ENCODE measurements around the gene HOXB2.

Gene HOXB2

DNA sequence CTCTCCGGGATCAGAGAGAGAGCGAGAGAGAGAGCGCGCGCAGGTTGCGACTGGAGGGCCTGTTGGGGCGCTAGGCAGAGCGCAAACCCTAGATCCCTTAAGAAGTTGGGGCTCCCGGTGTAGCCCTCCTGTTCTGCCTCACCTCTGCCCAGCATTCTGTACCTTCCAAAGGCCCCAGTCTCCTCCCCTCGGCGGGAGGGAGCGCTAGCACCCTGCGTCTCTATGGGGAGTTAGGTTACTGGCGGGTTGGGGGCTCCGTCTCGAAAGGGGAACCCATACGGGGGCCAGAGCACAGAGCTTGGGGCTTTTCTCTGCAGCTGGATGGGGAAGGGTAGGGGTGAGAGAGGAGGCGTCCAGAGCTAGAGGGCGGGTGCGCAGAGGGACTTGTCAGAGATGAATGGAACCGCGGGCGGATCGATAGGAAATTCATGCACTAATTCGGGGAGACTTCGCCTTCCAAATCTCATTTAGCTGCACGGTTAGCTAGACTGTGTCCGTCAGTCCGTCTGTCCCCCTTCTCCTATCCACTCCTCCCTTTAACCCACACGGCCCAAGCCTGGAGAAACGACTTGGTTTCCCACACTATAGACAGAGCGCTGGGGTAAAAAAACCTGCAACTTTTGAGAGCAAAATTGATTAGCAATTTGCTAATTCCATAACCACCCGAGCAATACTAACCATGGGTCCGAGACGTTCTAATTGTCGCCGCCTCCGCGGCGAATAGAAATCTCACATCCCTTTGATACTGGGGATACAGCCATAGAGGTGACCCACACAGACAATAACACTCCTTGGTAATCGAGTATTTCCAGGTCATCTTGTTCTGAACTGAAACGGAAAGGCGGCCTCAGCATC, 33.9 kb upstream of the HOXB2 start:
- DNase-seq: no peak

- peak; percentile 25 for DNase-seq
These were observed 33.2 kb upstream of the HOXB2 start, which contains the start of gene HOXB4 for GRCh38 chr17:48577946-48578615. Gene HOXB4 (minus strand): TSS chr17:48578350. CDS start chr17:48578319, 31 bp downstream.

DNA sequence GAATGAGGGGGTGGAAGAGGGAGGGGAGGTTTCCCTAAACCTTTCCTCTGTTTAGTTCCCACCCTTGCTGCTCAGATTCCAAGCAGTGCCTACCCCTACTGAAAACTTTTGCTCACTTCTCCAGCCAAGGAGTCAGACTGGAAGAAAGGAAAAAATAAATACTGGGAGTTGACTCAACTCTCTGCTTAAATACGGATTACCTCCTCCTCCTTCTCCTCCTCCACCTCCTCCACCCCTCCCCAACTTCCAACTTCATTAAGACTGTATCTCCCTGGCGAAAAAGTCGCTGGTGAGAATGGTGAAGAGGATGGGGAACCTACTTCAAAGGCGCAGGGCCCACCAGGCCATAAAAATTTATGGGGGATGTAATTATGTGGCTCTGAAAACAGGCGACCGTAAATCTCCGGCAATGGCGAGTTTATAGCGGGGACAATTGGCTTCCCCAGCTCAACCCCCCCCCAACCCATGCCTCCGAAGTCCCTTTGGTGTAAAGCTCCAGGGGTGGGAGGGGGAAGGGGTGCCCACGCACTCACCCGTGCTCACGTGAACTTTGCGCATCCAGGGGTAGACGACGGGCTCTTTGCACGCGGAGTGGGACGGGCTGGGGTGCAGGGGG, 32.5 kb upstream of the HOXB2 start:
- no peak for DNase-seq

DNA sequence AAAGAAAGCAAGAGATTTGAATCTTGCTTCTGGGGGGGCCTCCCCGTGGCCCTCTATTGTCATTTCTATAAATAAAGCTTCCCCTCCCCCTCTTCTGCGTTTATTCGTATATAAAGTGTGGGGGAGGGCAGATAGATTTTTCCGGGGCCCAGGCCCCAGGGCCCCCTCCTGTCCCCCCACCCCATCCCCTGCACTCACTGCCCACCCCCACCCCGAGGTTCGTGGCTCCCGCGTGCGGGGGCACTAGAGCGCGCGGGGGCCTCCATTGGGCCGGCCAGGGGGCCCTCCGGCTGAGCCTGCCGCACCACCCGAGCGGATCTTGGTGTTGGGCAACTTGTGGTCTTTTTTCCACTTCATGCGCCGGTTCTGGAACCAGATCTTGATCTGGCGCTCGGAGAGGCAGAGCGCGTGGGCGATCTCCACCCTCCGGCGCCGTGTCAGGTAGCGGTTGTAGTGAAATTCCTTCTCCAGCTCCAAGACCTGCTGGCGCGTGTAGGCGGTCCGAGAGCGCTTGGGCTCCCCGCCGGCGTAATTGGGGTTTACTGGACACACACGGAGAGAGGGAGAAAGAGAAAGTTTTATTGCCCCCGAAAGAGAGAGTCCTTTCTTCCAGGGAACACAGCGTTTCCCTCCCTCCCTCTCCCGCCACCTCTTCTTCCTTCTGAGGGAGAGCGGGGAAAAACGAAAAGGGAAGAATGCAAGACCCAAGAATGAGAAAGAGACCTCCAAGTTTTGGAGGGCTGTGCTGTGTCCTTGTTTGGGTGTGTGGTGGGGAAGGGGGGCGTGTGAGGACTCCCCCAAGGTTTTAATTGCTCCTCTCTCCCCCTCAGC, 31.8 kb upstream of the HOXB2 start:
- DNase-seq: no peak

DNA sequence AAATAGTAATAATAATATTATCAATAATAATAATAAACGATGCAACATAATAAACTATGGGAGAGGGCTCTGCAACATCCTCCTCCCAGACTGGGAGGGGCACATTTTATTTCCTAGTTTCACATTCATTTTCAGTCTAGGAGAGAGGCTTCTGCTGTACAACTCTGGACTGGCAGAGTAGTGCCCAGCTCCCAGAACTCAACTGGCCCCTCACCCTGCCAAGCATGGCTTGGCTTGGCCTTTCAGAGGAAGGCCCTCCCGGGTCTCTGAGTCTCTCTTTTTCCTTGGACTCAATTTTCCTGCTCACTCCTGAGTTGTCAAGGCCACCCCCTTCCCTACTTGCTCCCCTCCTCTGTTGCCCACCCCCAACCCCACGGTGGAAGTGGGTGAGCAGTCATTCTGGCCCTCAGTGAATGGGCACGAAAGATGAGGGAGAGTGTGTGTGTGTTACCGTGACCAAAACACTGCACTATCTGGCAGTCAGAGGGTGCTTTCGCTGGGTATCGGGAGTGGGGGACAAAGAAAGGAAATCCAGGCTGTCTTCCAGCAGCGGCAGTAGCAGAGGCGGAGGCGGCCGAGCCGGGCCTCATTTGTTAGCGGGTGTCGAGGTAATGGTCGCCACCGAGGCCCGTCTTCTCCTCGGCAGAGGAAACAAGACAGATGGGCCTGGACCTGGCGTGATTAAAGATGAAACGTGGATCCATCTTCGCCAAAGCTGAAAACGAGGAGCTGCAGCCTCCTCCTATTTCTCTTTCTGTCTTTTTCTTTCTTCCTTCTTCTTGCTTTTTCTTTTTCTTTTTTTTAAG, 31.0 kb upstream of the HOXB2 start:
- no peak for DNase-seq

DNA sequence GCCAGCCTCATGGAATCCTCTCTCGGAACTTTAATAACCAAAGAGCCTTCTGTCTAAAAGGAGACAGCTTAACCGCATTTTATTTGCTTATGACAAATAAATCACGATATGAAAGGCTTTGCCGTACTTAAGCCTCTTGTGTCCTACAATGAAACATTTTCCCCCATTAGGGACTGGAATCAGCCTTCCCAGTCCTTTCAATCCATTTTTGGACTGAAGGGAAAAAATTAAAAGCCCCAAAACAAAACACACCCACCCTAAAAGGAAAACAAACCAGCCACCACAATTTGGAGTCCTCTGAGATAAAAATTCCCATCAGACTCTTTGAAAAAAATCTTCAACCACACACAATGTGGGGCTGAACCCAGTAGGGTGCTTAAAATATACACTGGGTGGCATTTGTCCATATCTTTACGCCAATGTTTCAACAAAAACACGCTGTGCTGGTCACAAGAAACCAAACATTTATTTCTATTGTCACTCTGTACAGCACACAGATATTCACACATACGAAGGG, 30.2 kb upstream of the HOXB2 start:
- DNase-seq: no peak

GRCh38 chr17:48574505-48575065, 29.7 kb upstream of the HOXB2 start:
- DNase-seq: no peak

DNA sequence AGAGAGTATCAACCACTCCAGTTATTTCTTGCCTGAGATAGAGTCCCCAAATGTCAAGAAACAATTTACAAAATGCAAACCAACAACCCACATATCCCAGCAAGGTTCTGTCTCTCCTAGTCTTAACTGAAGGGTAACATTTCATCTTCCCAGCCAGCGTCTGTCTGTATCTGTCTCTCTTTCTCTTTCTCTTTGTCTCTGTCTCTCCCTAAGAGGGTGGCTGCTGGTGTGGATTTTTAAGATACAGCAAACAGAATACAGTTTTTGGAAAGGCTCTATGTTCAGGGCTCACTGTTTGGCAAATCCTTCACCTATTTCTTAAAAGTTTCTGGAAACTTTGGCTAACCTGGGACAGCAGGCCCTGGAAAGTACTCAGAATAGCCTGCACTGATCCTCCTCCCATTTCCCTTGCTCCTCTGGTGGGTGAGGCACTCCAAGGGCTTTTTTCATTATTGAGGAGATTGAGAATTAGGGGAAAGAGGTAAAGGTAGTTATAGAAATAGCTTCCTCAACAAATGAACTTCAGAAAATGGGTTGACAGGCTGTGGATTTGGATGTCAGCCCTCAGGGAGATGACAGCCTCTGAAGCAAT, 27.0 kb upstream of the HOXB2 start:
- DNase-seq: no peak

DNA sequence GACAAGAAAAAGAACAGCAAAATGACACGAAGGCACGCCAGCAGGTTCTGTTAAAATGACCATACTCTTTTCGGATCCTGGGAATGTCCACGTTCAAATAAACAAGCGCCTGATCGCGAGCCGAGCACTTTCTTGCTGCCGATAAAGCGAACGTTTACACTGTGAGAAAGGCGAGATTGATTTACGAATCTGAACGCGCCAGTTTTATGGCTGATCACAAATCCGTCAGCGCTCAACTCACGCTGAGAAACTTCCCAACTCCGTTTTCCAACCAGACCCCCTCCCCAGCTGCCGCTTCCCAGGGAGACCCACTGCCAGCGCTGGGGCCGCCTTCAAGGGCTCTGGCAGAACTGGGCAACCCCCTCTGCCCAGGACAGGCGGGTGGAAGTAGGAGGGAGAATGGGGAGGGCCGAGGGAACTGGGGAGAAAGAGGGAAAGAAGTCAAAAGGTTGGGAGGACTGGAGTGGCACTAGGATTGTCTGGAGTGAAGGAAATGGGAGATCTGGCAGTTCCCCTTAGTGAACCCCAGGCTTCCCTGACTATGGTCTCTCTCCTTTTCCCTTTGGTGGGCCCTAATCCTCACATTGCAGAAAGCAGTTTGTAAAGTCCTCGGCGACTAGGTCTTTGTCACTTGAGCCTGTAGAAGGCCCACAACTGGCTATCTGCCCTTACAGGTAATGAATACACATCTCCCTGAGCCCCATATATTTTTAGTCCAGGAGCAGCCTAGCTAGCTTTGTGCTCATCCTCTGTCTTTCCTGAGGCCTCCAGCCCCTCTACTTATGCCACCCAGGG, 26.3 kb upstream of the HOXB2 start:
- no peak for DNase-seq

- DNase-seq: no peak
These were observed 25.6 kb upstream of the HOXB2 start for GRCh38 chr17:48570325-48571023.

- DNase-seq: no peak
These were observed 24.9 kb upstream of the HOXB2 start for GRCh38 chr17:48569674-48570324.

GRCh38 chr17:48569240-48569582, 24.3 kb upstream of the HOXB2 start:
- DNase-seq: no peak

DNA sequence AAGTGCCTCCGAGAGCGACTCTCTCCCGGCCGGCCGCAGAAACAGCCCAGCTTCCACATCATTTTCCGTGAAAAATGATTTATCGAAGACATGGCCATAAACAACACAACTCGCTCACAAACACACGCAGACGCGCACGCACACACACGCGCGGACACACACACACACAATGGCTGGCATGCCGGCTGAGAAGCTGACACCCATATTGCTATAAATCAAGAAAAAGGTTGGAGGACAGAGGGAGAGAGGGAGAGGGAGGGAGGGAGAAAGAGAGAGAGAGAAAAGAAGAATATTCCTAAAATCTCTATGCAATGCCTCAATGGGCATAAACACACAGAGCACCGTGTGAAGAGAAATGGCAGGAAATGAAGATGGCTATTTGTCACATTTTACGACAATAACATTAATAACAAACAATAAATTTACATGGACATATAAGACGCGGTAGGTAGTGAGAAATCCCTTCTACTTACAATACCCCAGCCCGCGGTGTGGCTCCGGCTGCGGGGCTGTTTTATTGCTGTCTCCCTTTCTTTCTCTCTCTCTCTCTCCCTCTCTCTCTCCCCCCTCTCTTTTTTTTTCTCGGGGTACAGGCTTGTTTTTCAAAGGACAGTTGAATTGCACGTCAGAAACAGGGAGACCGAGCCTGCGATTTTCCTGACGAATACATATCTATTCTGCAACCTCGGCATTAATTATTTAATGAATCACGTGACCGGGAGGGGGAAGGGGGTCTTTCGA, 23.8 kb upstream of the HOXB2 start:
- DNase-seq: no peak

GRCh38 chr17:48567646-48568354, 22.9 kb upstream of the HOXB2 start:
- DNase-seq: no peak

DNA sequence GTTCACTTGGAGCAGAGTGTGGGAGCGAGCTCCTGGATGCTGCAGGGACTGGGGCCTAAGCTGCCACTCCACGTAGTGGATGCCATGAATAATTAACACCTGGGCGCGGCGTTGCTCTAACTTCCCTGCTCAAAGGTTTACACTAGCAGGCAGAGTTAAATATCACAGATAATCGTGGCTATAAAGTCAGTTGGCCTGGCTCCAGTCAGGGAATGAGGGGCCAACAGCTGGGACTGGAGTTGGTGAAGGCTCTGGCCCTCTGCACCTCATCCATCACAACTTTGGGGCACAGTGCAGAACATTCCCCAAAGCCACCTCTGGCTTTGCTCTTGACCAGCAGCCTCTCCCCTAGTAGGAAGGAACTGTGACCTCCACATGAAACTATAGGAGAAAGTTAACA, 22.3 kb upstream of the HOXB2 start:
- DNase-seq: no peak

GRCh38 chr17:48566717-48567116, 21.8 kb upstream of the HOXB2 start:
- DNase-seq: no peak

DNA sequence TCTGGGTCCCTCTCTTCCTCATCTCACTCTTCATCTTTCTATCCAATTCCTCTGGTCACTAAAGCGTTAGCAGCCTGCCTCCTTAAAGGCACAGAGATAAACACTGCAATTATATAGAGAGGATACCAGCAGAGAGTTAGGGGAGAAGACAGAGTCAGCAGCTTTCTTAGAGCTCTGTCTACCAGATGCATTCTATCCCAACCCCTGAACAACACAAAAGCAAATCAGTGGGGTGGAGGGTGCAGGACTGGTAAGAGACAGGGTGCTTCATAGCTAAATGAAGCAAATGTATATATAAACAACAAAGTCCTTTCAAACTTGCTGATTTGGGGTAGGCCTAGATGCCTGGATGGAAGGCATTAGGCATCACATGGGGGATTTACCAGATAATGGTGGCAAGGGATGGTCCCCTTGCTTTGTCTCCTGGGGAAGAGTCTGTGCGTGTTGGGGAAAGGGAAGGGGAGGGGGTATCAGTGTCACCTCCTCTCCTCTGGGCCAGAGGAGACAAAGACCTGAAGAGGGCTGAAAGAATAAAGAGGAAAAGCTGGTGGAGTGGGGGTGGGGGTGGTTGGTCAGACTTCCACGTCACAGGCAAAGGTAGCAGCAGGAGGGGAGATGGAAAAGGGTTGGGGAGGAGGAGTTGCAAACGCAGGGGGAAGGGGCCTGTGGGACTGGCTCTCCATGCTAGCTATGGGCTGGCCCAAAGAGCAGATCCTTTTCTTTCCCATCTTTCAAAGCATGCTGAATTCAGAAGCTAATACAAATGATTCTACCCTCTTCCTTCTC, 21.2 kb upstream of the HOXB2 start:
- DNase-seq: no peak

Measured in T1000 (cell line).